Pons (tissue), 1 donor: Measurements from ENCODE around the gene RGS11.
"Not testable (repeated sequence)": the region's sequence is repeated elsewhere in the genome, so short reads cannot be mapped to it uniquely, and the experiment has no call there.

Source experiments
- DNase-seq: peaks from one replicate; pipeline ENCODE4 v3.0.0-alpha.2; 2016; ENCODE audit warnings: low spot score

RGS11 gene

DNA sequence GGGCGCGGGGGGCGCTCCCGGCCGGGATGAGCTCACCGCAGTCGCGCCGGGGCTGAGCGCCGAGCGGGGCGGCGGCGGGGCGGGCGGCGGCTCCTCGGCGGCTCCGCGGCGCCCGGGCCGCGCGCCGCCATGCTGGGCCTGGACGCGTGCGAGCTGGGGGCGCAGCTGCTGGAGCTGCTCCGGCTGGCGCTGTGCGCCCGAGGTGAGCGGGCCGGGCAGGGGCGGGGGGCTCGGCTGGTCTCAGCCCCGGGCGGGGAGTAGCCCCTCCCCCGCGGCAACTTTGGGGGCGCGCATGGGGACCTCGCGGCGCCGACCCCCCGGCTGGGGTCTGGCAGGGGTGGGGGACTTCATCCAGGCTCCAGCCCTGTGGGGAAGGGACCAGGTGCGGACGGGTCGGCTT lies 4.8 kb upstream of the RGS11 start, which contains the start of gene ARHGDIG:
Gene ARHGDIG, plus strand, starts transcription at position 40 of the 400 bp plus-strand sequence. Its CDS starts 90 bp downstream, at position 130.
- no peak for DNase-seq

DNA sequence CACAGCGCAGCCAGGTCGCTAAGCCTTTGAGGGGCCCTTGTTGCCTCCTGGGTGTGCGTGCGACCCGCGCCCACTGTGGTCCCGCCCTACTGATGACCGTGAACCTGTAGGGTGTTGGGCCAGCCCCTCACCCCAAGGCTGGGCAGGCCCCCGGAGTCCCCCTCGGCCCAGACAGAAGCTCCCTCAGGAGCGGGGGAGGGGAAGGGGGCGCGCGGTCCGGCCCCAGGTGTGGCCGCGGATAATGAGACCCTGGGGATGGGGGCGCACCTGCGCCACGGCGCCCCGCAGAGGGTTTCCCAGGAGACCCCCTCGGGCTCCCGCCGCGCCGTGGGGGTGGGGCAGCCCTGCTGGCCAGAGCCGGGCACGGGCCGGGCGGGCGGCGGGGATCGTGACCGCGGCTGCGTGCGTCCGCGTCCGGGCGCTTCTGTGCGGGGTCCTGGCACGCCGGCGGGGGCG lies 4.3 kb upstream of the RGS11 start:
- no peak for DNase-seq

DNA sequence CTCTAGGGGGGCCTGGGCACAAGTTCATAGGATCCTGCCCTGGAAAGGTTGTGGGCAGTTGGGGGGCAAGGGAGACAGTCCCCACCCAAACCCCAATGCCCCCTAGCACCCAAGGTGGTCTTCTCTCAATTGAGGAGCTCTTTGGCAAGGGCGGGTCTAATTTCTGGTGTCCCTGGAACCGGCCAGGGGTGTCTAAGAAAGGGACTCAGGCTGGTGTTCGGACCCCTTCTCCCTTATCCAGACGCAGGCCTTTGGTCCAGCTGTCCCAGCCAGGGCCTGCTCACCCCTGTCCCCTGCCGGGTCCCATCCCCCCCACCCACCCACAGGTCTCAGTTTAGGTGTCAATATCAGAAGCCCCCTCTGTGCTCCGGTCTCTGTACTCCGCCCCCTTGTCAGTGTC lies 3.8 kb upstream of the RGS11 start:
- DNase-seq, result no peak

DNA sequence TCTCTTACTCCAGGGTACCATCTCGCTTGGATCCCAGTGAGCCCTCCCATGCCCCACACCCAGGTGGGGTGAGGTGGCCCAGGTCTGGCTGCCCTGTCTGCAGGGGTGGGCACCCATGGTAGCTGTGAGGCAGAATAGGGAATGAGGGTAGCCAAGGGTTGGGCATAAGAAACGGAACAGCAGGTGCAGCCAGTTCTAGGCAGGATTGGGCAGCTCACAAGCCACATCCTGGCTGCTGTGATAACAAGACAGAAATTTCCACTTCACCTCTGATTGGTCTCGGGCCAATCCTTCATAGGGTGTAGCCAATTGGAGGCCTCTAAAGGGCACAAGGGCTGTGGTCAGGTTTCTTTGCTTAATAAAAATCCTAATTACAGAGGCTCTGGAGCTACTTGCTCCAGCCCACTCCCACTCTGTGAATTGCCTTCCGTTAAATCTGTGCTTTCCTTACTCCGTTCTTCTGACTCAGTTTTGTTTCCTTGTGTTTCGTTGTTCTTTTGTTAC lies 3.2 kb upstream of the RGS11 start:
- peak; percentile 14 for DNase-seq

DNA sequence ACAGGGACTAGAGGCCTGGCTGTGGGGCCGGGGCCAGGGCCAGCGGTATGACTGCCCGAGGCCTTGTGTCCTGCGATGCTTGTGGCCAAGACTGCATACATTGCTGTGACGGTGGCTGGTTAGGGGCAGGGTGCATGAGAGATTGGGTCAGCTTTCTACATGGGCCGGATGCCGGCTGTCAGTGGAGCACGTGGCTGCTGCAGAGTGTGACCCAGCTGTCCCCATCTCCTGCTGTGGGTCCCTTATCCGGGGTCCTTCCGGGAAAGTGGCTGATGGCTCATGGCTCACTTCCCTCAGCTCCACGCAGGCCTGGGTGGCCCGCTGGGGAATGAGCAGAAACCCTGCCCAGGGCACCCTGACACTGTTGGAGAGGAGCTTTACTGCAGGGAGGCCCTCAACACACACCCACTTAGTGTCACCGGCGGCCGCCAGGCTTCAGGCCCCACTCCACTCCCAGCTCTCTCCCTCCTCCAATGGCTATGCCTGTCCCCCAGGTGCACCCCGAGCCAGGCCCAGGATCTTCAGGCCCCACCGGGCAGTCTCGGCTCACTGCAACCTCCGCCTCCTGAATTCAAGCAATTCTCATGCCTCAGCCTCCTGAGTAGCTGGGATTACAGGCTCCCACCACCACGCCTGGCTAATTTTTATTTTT lies 808 bp upstream of the RGS11 start:
- no peak for DNase-seq

DNA sequence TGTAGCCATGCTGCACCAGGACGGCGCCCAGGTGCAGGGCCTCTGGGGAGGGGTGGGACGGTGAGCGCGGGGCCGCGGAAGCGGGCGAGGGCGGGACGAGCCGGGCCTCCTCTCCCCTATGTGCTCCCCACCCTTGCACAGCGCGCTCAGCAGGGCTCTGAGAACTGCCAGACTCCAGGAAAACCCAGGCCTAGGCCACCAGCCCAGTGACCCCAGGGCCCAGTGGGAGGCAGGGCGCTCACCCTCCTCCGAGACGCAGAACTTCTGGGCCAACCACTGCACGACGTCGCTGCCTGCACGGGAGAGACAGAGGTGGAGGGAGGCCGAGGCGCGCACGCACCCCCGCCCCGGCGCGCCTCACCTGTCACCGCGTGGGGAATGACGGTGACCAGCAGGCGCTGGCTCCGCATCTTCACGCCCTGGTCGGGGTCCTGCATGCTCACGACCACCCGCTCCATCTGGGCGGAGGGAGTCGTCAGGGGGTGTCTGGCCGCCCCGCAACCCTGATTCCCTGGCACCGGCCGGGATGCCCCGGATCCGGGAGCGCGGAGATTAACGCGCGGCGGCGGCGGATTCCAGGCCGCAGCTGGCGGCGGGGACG lies 603 bp downstream of the RGS11 start:
- no peak for DNase-seq

DNA sequence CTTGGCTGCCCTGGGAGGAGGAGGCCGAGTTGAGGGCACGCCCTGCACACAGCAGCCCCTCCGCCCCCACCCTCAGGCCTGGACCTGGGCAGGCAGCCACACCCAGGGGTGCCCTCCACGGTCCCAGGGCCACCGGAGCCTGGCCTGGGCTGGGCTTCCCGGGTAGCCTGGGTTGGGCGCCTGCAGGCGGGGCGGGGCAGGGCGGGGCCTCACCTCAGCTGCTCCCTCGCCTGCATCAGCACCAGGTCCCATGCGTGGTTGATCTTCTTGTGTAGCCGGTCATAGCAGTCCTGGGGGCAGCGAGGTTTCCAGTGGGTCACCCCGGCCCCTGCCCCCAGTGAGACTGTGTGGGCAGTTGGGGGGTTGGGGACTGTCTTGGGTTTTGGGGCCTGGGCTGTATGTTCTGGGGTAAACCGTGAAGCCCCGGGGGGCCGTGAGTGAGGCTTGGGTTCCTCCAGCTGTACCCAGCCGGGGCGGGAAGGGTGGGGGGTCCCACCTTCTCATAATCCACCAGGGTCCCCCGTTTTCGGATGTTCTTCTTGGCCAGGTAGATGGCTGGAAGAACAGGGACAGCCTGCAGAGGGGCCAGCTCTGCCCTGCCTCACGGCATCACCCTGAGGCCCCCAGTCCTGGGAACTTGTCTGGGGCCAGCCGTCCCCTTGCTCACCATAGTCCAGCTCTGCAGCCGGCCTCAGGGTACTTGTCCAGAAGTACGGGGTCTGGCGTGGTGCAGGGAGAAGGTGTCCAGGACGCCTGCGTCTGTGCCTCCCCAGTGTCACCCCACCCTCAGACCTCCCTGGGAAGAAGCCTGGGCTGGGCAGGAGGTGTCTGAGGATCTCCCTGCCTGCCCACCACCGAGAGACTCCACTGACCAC lies 2.0 kb downstream of the RGS11 start:
- no peak for DNase-seq

DNA sequence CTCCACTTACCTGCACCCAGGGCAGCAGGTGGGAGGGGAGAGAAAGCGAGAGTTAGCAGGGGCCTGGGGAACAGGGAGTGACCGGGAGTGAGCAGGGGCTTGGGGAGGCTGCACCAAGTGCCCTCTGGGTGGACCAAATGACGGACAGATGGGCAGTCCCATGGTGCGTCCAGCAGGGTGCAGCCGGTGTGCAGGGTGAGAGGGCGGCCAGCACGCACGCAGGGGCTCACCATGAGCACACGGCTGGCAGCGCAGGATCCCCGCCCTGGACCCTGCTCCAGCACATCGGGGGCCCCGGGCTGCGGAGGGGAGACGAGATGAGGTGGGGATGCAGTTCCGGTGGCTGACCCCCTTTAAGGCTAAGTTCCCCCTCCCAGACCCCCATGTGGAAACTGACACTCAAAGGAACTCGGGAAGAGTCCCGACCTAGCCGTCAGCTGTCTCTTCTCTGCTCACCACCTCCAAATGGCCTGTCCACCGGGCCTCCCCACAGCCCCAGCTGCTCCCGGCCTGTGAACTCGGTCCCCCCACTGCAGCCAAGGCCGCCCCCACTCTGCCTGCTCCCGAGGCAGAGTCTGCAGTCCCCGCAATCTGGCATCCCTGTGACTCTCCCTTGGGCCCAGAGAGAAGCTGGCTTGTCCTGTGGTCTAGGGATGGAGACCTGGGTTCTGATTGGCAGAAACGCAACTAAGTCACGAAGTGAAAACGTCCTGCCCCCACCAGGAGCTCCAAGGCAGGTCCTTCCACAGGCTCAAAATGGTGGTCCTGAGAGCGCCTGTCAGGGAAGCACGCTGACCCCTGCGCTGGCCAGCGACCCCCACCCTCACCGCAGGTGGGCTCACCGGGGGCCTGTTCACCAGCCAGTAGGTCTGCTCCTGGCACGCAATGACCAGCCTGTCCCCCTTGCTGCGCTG lies 2.9 kb downstream of the RGS11 start:
- no peak for DNase-seq

DNA sequence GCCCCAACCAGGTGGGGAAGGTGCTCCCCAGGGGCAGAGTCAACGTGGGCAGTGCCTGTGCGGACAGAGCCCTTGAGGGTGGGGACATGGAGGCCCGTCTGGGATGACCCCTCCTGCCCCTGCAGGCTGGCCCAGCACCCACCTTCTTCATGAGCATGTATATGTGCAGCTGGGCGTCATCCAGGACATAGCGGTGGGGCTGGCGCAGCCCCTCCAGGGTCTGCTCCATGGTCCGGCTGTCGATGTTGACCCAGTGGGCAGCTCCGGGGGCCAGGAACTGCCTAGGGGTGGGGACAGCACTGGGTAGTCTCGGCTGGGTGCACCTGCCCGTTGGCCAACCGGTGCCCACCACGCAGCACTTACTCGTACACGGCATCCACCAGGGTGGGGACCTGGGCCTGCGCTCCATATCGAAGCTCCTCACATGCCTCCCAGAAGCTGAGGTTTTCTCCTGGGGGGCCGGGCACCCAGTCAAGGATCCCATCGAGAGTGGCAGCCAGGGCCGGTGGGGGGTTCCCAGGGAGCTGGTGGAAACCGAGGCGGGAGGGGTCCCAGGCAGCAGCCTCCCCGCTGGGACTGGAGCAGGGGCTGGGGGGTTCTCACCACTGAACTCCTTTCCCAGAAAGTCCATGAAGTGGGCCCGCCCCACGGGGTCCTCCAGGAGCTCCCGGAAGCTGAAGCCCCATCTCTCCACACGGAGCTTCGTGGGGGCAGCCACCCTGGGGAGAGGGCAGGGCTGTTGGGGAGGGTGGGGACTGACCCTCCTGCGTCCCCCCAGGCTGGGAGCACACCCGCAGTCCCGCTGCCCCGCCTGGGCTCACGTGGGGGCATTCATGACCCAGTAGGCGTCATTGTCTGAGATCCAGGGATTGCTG lies 5.1 kb downstream of the RGS11 start:
- no peak for DNase-seq

DNA sequence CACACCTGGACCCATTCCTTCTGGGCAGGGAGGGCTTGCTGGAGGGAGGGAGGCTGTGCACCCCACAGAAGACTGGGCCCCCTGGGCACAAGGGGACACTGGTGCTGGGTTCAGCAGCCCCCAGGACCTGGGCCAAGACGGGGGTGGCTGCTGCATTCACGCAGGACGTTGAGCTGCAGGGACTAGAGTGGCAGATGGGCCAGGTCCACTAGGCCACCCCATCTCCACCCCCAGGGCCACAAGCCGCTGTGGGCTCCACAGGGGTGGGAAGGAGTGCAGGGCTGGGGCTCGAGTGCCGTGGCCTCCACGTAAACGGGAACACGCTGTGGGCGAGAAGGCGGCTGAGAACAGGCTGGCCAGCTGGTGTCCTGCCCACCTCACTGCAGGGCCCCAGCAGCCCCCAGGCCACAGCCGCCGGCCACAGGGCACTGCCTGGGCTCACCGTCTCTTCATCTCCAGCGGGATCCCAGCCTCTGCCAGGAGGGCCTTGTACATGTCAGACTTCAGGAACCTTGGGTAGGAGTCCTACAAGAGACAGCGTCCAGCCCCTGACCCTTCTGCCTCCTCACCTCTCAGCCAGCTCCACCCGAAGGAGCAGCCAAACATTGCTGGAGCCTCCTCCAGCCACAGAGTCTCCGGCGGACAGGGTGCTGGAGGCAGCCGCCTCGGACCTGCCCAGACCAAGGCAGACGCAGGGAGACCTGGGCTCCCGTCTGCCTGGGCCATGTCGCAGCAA lies 6.5 kb downstream of the RGS11 start:
- no peak for DNase-seq

DNA sequence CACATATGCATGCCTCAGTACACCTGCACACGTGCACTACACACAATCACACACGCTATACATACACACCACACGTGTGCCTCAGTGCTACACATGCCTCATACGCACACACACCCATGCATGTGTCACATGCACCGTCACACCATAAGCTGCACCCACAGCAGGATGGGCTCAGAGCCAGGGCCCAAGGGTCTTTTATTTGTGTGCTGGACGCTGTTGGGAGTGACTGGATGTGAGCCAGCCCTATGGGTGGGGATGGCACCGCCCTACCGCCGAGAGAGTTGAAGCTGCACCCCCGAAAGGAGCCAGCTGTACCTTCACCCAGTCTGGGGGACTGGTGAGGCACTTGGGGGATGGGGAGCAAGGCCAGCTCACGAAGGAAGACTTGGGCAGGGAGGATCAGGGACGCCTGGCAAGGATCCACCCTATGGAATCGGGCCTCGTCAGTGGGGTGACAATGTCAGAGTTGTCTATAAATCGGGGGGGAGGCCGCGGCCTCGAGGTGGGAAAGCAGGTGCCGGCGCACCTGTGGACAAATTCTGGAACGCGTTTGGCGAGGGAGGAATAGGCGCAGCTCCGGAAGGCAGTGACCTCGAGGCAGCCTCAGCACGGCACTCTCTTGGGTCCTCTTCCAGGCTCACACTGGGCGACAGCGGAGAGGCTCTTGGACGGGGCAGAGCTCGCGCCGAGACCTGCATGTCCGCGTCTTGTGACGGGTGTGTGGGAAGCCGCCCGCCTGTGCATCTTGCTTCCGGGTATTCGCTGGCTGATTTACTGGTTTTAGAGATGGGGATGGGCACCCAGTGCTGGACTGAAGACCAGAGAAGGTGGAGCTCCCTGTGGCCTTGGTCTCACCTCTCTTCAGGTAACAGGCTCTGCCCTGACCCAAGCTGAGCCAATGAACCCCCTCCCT lies 7.3 kb downstream of the RGS11 start:
- DNase-seq, result no peak

DNA sequence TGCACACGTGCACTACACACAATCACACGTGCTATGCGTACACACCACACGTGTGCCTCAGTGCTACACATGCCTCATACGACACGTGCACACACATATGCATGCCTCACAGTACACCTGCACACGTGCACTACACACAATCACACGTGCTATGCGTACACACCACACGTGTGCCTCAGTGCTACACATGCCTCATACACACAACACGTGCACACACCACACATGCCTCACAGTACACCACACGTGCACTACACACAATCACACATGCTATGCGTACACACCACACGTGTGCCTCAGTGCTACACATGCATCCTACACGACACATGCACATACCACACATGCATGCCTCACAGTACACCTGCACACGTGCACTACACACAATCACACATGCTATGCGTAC lies 8.2 kb downstream of the RGS11 start:
- DNase-seq, result not testable (repeated sequence)

DNA sequence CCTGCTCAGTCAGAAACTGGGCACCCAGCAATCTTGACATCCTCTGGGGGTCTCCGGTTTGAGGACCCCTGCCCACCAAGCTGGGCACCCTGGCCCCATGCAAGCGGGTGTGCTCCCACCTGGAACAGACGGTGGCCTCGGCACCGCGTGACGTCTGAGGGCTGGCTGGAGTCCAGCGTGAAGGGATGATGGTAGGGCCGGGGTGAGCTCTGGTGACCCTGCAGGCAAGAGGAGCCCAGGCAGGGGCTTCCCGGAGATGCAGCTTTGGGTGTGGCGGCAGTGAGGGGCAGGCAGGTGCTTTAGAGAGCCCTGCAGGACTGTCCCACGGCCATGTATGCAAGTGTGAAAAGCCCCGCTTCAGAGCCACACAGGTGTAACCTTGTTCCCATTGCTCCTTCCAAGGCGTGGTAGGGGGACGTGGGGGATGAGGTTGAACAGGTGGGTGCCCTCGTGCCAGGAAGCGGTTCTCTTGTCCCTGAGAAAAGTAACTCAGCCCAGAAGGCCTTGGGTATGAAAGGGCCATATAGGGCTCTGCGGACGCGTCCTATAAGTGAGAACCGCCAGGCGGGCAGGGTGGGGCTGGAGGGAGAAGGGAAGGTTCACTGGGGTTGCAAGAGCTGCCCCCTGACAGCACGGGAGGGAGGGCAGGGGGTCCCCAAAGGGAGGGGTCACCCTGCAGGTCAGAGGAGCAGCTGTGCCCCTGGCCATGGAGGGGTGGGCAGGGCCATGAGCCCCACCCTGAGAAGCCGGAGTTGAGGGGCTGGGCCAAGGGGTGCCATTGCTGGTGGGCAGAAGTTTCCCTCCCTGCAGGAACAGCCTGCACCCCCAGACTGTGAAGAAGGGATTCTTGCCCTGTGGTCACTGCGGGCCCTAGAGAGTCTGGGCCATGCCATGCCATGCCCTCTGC lies 9.2 kb downstream of the RGS11 start:
- DNase-seq, result no peak

DNA sequence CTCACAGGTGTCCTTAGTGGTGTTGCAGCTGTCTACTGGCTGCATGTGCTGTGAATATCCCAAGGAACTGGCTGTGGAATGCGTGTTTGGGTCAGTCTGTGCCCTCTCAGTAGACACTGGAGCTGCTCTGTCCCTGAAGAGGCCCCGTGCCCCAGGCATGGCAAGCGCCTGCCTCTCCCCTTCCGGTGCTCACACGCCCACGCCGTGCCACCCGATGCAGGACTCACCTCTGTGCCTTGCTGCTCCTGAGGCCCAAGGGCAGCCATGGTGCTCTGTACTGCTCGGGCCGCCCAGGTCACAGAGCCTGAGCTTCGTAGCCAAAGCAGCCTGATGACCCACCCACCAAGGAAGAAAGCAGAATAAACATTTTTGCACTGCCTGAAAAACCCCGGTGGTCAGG lies 10.0 kb downstream of the RGS11 start:
- no peak for DNase-seq

DNA sequence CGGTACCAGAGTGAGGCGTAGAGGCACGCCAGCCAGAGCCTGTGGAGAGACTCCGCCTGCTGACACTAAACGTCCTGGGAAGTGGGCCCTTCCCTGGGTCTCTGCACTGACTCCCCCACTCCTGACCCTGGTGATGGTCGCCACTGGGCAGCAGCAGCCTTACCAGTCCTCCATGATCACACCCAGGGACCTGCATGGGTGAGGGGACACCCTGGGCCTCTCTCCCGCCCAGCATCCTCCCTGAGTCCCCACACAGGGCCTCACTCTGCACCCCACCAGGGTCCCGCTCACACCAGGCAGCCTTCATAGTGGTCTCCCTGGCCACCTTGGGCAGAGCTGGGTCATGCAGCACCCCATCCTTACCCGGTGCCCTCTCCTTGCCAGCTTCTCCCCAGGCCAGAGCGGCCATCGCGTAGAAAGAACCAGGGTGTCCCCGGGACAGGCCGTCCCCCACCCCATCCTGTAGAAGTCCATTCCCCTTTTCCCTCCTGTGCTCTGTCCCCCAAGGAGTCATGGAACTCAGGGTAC lies 10.7 kb downstream of the RGS11 start:
- no peak for DNase-seq

DNA sequence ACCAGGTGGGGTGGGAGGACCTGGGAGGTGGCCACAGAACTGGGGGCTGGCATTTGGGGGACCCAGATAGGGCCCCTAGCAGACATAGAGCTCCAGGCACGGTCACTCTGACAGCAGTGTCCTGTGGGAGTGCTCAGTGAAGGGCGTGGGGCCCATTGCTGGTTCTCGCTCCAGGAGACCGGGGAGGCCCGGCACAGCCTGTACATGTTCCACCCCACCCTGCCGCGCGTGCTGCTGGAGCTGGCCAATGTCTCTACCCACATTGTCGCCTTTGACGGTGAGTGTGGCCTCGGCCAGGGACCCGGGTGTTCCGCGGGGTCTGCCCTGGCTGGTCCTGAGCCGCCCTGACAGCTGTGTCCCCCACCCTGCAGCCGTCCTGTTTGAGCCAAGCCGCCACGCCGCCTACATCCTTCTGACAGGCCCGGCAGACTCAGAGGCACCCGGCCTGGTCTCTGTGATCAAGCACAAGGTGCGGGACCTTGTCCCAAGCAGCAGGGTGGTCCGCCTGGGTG lies 11.2 kb downstream of the RGS11 start:
- DNase-seq, result no peak

DNA sequence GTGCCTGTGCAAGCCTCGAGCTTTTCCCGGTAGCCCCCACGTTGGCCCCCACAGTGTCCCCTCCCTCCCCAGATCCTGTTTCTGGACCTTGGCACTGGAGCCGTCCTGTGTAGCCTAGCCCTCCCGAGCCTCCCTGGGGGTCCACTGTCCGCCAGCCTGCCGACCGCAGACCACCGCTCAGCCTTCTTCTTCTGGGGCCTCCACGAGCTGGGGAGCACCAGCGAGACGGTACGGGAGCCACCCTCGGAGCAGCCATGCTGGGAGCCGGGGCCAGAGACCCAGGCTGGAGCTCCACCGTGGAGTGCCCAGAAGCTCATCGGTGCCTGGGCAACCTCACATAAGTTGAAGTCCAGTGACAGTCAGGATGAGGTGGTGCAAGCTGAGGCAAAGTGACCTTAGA lies 11.8 kb downstream of the RGS11 start:
- no peak for DNase-seq
